PFSK-1 (cell line): ENCODE results near the gene HMX1.

ENCODE experiments used
- FOXP2 ChIP-seq: optimal IDR thresholded peaks from 2 replicates; pipeline ENCODE3; 2011; ENCODE audit warnings: borderline replicate concordance, control low read depth, inconsistent platforms; ENCODE audit not compliant: insufficient read depth; ENCODE audit errors: extremely low read length, extremely low read depth
- POLR2AphosphoS5 ChIP-seq: IDR thresholded peaks from 2 replicates; pipeline ENCODE4 v1.6.1; 2012; ENCODE audit warnings: low read depth, mild to moderate bottlenecking, control low read depth, low read length, moderate library complexity
- SIN3A ChIP-seq: IDR thresholded peaks from 2 replicates; pipeline ENCODE4 v1.6.1; 2012; ENCODE audit warnings: mild to moderate bottlenecking, low read length, moderate library complexity, borderline replicate concordance; ENCODE audit not compliant: insufficient read depth
- TAF1 ChIP-seq: IDR thresholded peaks from 2 replicates; pipeline ENCODE4 v1.6.1; 2012; ENCODE audit warnings: low read length, control low read depth, borderline replicate concordance; ENCODE audit not compliant: insufficient read depth
- TF ChIP-seq, protein P1 (sequence below), 2 experiments: IDR thresholded peaks; 2 replicates each; pipeline versions ENCODE4 v1.6.1 to v1.8.0; 2011 to 2012; ENCODE audit warnings: low read depth in 2 of 2, low read length in 2 of 2, control low read depth in 1 of 2, inconsistent platforms in 1 of 2, mild to moderate bottlenecking in 1 of 2, moderate library complexity in 1 of 2; ENCODE audit not compliant: insufficient read depth in 1 of 2

Gene HMX1

DNA sequence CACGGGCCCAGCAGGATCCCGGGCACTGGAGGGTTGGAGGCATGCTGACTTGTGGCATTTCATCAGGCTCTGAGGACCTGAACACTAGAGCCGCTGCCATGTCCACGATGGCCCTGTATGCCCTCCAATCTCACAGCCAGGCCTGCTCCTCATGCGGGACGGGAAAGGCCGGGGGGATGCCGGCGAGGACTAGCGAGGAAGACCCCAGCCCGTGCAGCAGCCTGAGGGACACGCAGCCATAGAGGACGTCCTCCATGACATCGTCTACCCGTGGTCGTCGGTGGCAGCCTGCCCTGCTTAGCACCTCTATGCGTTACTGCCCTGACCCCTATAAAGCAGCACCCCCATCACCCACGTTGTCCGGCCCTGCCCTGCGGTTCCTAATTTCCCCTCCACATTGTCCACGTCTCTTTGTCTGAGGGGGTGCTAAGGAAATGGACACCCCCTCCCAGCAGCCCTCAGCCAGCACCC lies 32.6 kb downstream of the HMX1 start:
- TF ChIP-seq POLR2AphosphoS5 (no peak), FOXP2 (no peak)

- TF ChIP-seq POLR2AphosphoS5 (no peak), FOXP2 (no peak), SIN3A (no peak), TAF1 (no peak)
- TF ChIP-seq, protein P1, sequence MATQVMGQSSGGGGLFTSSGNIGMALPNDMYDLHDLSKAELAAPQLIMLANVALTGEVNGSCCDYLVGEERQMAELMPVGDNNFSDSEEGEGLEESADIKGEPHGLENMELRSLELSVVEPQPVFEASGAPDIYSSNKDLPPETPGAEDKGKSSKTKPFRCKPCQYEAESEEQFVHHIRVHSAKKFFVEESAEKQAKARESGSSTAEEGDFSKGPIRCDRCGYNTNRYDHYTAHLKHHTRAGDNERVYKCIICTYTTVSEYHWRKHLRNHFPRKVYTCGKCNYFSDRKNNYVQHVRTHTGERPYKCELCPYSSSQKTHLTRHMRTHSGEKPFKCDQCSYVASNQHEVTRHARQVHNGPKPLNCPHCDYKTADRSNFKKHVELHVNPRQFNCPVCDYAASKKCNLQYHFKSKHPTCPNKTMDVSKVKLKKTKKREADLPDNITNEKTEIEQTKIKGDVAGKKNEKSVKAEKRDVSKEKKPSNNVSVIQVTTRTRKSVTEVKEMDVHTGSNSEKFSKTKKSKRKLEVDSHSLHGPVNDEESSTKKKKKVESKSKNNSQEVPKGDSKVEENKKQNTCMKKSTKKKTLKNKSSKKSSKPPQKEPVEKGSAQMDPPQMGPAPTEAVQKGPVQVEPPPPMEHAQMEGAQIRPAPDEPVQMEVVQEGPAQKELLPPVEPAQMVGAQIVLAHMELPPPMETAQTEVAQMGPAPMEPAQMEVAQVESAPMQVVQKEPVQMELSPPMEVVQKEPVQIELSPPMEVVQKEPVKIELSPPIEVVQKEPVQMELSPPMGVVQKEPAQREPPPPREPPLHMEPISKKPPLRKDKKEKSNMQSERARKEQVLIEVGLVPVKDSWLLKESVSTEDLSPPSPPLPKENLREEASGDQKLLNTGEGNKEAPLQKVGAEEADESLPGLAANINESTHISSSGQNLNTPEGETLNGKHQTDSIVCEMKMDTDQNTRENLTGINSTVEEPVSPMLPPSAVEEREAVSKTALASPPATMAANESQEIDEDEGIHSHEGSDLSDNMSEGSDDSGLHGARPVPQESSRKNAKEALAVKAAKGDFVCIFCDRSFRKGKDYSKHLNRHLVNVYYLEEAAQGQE (IDR thresholded peaks at IDR 0.05; ENCODE audit: insufficient read depth in 1 of 2, low read depth in 2 of 2, low read length in 2 of 2) = no peak
Observed at GRCh38 chr4:8838296-8838960, 33.2 kb downstream of the HMX1 start.

- TF ChIP-seq POLR2AphosphoS5 = no peak
- TF ChIP-seq FOXP2 = no peak
- no peak for TF ChIP-seq TAF1
- no peak for TF ChIP-seq SIN3A
- TF ChIP-seq, protein P1 (IDR thresholded peaks at IDR 0.05; ENCODE audit: insufficient read depth in 1 of 2, low read depth in 2 of 2, low read length in 2 of 2) = no peak
Observed at GRCh38 chr4:8837181-8837841, 34.3 kb downstream of the HMX1 start.

- TF ChIP-seq SIN3A = no peak
- TF ChIP-seq, protein P1 (IDR thresholded peaks at IDR 0.05; ENCODE audit: insufficient read depth in 1 of 2, low read depth in 2 of 2, low read length in 2 of 2) = no peak
- no peak for TF ChIP-seq POLR2AphosphoS5
- TF ChIP-seq FOXP2 = no peak
- no peak for TF ChIP-seq TAF1
Observed at GRCh38 chr4:8836664-8837171, 34.9 kb downstream of the HMX1 start.

DNA sequence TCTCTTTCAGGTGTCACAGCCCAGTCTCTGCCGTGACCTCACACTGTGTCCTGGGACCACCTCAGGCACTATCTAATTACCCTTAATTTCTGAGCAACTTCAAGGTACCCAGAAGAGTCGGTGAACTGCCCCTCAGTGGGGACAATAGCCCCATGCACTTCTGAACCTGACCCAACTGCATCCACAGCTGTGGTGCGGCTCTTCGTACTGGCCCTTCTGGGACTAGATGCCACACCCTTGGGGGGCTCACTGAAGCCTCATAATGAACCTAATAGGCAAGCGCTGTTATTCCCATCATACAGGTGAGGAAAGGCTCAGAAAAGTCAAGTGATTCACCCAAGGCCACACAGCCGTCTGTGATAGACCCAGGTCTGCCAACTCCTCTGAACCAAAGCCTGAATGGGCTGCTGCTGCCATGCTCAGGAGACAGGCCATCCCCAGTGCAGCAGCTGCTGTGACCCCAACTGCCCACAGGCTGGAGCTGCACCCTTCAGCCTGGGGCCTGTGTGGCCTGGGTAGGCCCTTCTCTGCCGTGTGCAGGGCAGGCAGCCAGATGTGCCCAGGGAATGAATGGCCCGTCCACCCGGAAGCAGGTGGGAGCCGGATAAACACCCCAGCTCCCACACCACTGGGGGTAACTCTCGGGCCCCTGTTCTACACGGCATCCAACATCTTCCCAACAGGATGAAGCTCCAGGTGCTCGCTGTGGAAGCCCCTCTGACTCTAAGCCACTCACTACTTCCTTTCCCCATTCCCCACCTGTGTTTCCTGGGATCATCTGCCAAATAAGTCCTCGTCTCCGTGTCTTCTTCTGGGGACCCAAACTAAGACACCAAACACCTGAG lies 35.9 kb downstream of the HMX1 start:
- TF ChIP-seq POLR2AphosphoS5 = no peak
- TF ChIP-seq, protein P1 (IDR thresholded peaks at IDR 0.05; ENCODE audit: insufficient read depth in 1 of 2, low read depth in 2 of 2, low read length in 2 of 2) = no peak
